Ureter (tissue), 1 donor: Measurements from ENCODE around the gene CDKN2D. TPM values are rescaled to one million over a fixed set of nuclear protein-coding genes. Genes with fewer than 3 reads are reported as not detected.
A peak's percentile ranks its signal among the peaks of the same experiment; 100 is the strongest.
"Not testable (repeated sequence)": the region's sequence is repeated elsewhere in the genome, so short reads cannot be mapped to it uniquely, and the experiment has no call there.

Source experiments
- DNase-seq: peaks from one replicate; pipeline ENCODE4 v3.0.0-alpha.2; 2020; ENCODE audit warnings: low spot score
- total RNA-seq: library from RNA; stranded (reverse); gene quantifications from one replicate; pipeline ENCODE4 v1.2.4, GENCODE V29; 2023
- donor health status: DM: yes; HTN: yes; CAD: no.

CDKN2D gene
- total RNA-seq, 1 donor from 2014 or later = 5.4 TPM

- peak; percentile 89 for DNase-seq
Measured at GRCh38 chr19:10580979-10581631, 12.3 kb upstream of the CDKN2D start.

DNA sequence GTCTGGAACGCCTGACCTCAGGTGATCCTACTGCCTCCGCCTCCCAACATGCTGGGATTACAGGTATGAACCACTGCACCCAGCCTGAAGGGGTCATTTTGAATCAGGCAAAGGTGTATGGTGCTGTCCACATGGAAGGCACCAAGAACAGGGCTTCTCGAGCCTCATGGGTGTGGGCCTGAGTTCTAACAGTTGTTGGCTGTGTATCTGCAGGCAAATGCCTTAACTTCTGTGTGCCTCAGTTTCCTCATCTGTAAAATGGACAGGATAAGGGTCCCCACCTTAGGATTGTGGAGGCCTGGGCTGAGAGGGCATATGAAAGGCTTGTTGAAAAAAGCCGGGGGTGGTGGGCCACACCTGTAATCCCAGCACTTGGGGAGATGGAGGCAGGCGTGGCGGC is 9.2 kb upstream of the CDKN2D start:
- no peak for DNase-seq

DNA sequence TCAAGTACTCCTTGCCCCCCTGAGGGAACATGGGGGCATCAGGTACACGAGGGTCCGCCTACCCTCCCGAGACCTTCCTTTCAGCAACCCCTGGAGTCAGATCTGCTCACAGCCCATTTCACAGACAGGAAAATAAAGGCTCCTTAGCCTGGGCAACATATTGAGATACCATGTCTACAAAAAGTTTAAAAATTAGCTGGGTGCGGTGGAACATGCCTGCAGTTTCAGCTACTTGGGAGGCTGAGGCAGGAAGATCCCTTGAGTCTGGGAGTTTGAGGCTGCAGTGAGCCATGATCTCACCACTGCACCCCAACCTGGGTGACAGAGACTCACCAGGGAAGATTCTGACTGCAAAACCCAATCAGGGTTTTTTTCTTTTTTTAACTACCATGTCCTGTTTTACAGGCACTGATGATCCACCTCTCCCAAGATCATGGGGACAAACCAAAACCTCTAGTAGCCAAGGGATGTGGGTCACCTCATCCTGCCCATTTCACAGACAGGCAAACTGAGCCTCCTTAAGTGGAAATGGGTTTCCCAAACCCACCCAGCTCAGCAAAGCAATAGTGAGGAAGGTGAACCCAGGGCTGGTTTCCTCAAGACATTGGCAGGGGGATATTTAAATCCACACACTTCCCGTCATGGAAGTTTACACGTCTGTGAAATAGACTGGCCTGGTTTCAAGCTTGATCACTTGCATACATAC is 6.4 kb upstream of the CDKN2D start:
- no peak for DNase-seq

GRCh38 chr19:10574462-10574861 is 5.7 kb upstream of the CDKN2D start:
- no peak for DNase-seq

DNA sequence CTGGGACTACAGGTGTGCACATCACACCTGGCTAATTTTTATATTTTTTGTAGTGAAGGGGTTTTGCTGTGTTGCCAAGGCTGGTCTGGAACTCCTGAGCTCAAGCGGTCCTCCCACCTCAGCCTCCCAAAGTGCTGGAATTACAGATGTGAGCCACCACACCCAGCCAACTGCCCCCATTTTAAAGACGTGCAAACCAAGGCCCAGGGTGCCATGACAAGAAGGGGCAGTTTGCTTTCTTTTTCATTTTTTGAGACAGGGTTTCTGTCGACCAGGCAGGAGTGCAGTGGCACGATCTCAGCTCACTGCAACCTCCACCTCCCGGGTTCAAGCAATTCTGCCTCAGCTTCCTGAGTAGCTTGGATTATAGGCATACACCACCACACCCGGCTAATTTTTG is 5.0 kb upstream of the CDKN2D start:
- not testable (repeated sequence) for DNase-seq

DNA sequence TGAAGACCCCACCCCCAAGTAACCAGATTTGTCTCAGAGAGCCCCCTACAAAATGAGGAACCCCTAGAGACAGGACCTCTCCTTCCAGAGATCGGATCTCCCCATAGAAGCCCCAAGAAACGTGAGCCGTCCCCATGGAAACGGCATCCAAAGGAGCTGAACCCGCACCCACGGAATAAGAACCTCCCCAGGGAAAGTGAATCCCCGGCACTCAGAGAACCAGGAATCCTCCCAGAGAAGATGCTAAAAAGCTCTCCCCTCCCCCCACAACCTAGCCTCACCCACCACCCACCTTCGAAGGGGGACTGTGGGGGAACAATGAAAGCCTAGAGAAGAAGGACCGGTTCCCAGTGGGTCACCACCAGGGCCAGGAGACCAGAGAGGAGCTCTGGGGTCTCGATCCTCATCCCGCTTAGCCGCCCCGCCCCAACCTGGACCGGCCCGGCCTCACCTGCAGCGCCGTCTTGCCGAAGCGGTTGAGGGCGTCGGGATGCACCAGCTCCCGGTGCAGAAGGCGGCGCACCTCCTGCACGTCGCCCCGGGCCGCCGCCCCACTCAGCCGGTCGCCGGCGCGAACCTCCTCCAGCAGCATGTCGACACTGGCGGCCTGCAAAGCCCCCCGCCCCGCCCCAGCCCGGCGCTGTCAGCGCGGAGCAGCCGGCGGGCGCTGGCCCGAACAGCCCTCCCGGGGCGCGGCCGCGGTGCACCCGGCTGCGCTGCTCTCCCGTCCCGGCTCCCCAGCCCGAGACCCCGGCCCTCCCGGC is 535 bp downstream of the CDKN2D start:
- no peak for DNase-seq

DNA sequence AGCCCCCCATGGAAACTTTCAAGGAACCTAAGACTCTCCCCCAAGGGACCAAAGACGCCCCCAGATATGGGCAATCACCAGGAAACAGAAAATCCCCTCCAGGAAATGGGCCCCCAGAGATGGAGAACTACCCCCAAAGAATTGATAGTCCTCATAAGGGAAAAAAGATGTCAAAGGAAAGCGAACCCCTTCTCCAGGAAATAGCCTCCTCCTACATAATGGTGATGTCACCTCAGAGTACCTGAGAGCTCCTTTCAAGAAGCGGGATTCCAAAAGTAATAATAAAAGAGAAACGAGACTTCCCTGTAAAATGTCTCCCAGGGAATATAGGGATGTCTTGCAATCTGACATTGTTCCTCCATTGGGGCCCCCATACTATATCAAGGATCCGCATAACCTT is 1.1 kb downstream of the CDKN2D start:
- no peak for DNase-seq

GRCh38 chr19:10566658-10567410 is 1.9 kb downstream of the CDKN2D start:
- DNase-seq = no peak

GRCh38 chr19:10566408-10566657 is 2.4 kb downstream of the CDKN2D start:
- DNase-seq = no peak

DNA sequence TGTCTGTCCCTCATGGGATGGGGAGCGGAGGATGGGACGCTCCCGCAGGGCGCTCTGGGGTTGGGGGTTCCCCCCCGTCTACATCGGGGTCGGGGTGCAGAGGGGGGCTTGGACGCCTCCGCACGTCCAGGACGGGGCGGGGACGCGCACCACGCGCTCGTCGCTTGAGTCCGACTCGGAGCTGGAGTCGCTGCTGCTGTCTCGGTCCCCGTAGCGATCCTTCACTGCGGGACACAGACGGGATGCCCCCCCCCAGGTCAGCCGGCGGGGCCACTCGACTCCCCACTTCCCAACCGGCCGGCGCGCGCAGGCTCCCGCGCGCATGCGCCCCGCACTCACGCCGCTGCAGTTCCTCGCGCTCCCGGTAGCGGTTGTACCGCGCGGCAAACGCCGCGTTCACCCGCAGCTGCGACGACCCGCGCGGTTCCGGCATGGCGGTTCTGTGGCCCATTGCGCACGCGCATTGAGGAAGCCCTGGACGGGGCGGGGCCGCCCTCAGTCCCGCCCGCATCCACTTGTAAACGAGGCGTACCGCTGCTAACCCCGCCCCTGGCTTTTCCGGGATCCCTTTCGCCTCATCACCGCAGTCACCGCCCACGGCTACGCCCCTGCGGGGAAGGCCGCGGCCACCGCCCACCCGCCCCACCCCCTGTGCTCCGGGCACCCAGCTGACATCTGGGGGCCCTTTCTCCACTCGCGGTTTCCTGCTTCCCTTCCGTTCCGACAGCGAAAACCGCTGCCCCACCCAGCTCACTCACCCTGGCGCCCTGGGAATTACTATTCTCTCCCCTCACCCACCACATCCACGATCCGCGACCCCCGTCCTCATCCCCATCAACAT is 3.0 kb downstream of the CDKN2D start, which contains the start of gene KRI1:
KRI1 (minus strand) TSS at position 444 of the 841 bp plus-strand sequence; CDS start at position 433, 11 bp downstream.
- DNase-seq = peak; percentile 98

DNA sequence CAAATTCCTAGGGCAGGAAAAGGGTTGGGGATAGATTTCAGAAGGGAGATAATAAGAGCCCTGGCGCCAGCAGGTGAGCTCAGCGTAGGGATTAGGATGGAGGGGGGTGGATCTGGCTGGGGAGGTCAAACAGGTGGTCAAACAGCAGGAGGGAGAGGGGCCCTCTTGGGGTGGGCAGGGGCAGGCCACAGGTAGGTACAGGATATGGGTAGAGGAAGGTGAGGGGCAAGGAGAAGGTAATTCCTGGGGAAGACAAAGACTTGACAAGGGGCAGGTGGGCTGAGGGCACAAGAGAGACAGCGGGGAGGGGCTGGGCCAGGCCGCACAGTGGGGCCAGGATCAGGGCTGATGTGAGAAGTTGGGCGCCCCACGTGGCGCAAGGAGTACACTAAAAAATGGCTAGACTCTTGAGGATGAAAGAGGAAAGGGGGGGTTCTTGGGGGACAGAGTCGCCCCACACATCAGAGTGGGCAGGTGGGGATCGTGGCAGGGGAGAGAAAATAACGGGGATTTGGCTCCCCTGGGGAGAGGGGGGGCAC is 3.7 kb downstream of the CDKN2D start:
- no peak for DNase-seq

- no peak for DNase-seq
Measured at GRCh38 chr19:10562609-10563008, 6.2 kb downstream of the CDKN2D start.

- no peak for DNase-seq
Measured at GRCh38 chr19:10560154-10560553, 8.6 kb downstream of the CDKN2D start.

DNA sequence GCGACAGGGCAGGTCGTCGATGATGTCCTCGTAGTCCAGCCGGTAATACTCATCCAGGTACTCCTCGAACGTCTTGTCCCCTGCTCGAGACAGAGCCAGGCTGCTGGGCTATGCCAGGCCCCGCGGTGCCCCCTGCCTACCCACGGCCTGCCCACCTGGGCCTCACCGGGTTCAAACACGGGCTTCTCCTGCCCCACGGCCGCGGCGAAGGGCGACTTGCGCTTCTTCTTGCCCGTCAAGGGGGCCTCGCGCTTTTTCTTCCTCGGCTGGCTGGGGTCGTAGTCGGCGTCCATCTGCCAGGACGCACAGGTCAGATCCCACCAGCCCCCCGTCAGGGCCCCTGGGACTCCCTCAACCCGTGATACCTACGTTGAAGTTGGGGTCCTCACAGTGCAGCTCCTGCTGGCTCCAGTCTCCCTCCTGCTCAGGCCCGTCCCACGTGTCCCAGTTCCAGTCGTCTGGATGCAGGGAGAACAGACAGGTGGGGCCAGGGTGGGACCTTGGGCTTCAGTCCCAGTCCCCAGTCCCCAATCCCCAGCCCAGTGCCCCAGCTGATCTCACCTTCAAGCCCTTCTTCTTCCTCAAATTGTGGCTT is 11.1 kb downstream of the CDKN2D start:
- no peak for DNase-seq

- no peak for DNase-seq
Measured at GRCh38 chr19:10555610-10555973, 13.2 kb downstream of the CDKN2D start.

DNA sequence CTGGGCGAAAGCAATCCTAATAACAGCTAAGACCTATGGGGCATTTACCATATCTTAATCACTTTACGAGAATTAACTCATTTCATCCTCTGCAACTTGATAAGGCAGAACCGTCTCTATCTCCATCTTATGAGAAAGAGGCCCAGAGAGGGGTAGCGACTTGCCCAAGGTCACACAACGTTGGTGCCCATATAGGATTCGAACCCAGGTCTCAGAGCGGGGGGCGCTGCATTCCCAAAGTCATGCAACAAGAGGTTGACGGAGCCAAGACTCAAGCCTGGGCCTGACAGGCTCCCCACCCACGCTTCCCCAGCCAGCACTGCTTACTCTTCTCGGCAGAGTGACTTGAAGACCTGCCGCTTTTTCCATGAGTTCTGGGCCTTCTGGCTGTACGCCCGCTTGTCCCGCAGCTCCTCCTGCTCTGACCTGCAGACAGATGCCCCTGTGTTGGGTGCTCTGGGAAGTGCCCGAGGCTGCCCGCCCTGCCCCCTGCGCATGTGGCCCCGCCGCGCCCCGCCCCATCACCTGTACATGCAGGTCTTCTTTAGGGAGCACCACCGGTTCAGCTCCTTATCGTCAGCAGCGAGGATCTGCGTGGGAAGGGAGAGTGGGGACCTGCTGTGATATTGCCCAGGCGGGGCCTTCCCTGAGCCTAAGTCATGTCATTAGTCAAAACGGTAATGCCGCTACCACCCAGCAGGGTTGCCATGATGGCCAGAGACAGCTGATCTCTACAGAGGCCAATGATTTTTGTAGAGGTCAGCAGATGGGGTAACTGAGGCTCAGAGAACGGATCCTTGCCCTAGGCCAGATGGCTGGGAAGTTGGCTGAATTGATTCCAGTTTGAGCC is 13.8 kb downstream of the CDKN2D start:
- DNase-seq = no peak

- no peak for DNase-seq
Measured at GRCh38 chr19:10553943-10554381, 14.8 kb downstream of the CDKN2D start.

- DNase-seq = no peak
Measured at GRCh38 chr19:10553087-10553667, 15.6 kb downstream of the CDKN2D start.

- DNase-seq = no peak
Measured at GRCh38 chr19:10552510-10553053, 16.2 kb downstream of the CDKN2D start.
